Endothelial cell (in vitro differentiated cells): ENCODE measurements around the gene EFCAB6. TPM values are rescaled to one million over a fixed set of nuclear protein-coding genes. Genes with fewer than 3 reads are reported as not detected.

Experiments used
- DNase-seq: peaks from one replicate; pipeline ENCODE4 v3.0.0; 2021; ENCODE audit warnings: low spot score
- H3K27ac Mint-ChIP-seq: one replicate; pipeline ENCODE4 v1.8.0; 2021; ENCODE audit warnings: mixed read lengths, inconsistent platforms; ENCODE audit not compliant: unreplicated experiment
- H3K27me3 Mint-ChIP-seq: one replicate; pipeline ENCODE4 v1.8.0; 2021; ENCODE audit warnings: mild to moderate bottlenecking, moderate library complexity, mixed read lengths, inconsistent platforms; ENCODE audit not compliant: unreplicated experiment
- H3K36me3 Mint-ChIP-seq: one replicate; pipeline ENCODE4 v1.8.0; 2021; ENCODE audit warnings: mild to moderate bottlenecking, low read depth, mixed read lengths, inconsistent platforms; ENCODE audit not compliant: unreplicated experiment
- H3K4me1 Mint-ChIP-seq: one replicate; pipeline ENCODE4 v1.8.0; 2021; ENCODE audit warnings: mild to moderate bottlenecking, mixed read lengths, inconsistent platforms; ENCODE audit not compliant: unreplicated experiment
- H3K4me3 Mint-ChIP-seq: one replicate; pipeline ENCODE4 v1.8.0; 2021; ENCODE audit warnings: mild to moderate bottlenecking, mixed read lengths, inconsistent platforms; ENCODE audit not compliant: unreplicated experiment
- H3K9me3 Mint-ChIP-seq: one replicate; pipeline ENCODE4 v1.8.0; 2021; ENCODE audit warnings: mixed read lengths, inconsistent platforms; ENCODE audit not compliant: unreplicated experiment
- total RNA-seq: library from RNA; stranded (reverse); fragmentation: NEBNext Ultra II Directional; extraction: Animal tissue kit (Norgen Biotek cat#: 25700); gene quantifications from one replicate; pipeline ENCODE4 v1.2.1, GENCODE V29; 2021; ENCODE audit not compliant: unreplicated experiment
- TF ChIP-seq, protein P1 (sequence below): fragments of 200-600 bp; sonication (generic); IDR thresholded peaks from one replicate; pipeline ENCODE4 v1.5.0; 2021; ENCODE audit warnings: antibody characterized with exemption; ENCODE audit not compliant: unreplicated experiment

Gene EFCAB6
- total RNA-seq, 1 donor from 2014 or later: 0.69 TPM

DNA sequence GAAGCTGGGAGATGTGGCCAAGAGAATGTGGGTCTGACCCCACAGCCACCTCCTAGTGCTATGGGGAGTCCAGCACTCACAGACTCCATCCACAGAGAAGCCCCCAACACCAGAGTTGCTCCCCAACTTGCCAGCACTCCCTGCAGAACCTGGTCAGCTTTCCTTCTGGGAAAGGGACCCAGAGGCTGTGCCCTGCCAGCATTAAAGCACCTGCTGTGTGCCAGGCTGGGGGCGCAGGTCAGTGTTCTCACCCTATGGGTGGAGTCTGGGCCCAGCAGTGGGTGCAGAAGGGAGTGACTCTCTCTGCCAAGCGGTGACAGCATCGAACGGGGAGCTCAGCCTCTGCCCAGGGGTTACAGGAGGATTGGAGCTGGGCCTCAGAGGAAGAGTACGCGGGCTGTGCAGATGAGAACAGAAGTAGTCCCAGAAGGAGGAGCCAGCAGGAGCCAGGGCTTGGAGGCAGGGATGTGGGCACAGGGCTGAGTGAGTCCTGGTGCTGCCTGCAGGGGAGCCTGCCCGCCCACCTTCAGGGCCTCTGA is 285.9 kb downstream of the EFCAB6 start:
- Mint-ChIP-seq H3K27ac (no peak overlapping the region), H3K36me3 (no peaks in the 10 kb centered on the region), H3K4me3 (no peak overlapping the region), H3K27me3 (peaks cover 2% of the 10 kb centered on the region), H3K9me3 (no peaks in the 10 kb centered on the region), H3K4me1 (no peaks in the 10 kb centered on the region)
- no peak for DNase-seq
- TF ChIP-seq, protein P1, sequence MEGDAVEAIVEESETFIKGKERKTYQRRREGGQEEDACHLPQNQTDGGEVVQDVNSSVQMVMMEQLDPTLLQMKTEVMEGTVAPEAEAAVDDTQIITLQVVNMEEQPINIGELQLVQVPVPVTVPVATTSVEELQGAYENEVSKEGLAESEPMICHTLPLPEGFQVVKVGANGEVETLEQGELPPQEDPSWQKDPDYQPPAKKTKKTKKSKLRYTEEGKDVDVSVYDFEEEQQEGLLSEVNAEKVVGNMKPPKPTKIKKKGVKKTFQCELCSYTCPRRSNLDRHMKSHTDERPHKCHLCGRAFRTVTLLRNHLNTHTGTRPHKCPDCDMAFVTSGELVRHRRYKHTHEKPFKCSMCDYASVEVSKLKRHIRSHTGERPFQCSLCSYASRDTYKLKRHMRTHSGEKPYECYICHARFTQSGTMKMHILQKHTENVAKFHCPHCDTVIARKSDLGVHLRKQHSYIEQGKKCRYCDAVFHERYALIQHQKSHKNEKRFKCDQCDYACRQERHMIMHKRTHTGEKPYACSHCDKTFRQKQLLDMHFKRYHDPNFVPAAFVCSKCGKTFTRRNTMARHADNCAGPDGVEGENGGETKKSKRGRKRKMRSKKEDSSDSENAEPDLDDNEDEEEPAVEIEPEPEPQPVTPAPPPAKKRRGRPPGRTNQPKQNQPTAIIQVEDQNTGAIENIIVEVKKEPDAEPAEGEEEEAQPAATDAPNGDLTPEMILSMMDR: no peak

DNA sequence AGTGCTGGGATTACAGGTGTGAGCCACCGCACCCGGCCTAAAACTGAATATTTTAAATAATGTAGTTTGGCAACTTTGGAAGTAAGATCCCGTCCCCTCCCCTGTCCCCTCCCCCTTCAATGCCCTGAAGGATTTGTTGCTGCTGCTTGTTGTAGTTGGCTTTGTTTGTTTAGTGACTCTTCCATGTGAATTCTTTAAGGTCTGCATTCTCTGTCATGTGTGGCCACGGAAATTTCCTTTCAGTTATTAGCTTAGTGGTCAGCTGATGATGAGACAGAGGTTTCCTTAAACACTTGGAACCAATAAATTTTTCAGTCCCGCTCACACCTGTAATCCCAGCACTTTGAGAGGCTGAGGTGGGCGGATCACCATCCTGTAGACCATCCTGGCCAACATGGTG is 290.4 kb downstream of the EFCAB6 start:
- peaks cover 3% of the 10 kb centered on the region for H3K27me3 Mint-ChIP-seq
- no peak overlapping the region for H3K27ac Mint-ChIP-seq
- no peaks in the 10 kb centered on the region for H3K36me3 Mint-ChIP-seq
- no peak overlapping the region for H3K4me3 Mint-ChIP-seq
- TF ChIP-seq, protein P1: no peak
- H3K4me1 Mint-ChIP-seq: no peaks in the 10 kb centered on the region
- no peak for DNase-seq
- no peaks in the 10 kb centered on the region for H3K9me3 Mint-ChIP-seq

DNA sequence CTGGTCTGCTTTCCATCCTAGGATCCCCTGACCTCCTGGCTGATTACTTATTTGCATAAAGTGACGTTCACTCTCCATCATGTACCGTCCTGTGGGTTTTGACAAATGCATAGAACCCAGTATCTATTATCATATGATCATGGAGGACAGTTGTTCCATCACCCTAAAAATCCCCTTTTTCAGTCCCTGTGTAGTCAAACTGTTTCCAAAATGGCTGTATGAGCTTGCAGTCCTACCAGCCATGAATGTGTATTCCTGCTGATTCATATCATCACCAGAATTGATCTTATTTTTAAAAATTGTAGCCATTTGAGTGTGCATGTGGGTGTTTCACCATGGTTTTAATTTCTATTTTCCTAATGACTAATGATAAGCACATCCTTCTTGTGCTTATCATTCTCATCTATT is 291.5 kb downstream of the EFCAB6 start:
- Mint-ChIP-seq H3K36me3 (no peaks in the 10 kb centered on the region), H3K4me1 (no peaks in the 10 kb centered on the region), H3K9me3 (no peaks in the 10 kb centered on the region), H3K27me3 (peaks cover 1% of the 10 kb centered on the region), H3K27ac (no peak overlapping the region), H3K4me3 (no peak overlapping the region)
- no peak for DNase-seq
- TF ChIP-seq, protein P1: no peak

DNA sequence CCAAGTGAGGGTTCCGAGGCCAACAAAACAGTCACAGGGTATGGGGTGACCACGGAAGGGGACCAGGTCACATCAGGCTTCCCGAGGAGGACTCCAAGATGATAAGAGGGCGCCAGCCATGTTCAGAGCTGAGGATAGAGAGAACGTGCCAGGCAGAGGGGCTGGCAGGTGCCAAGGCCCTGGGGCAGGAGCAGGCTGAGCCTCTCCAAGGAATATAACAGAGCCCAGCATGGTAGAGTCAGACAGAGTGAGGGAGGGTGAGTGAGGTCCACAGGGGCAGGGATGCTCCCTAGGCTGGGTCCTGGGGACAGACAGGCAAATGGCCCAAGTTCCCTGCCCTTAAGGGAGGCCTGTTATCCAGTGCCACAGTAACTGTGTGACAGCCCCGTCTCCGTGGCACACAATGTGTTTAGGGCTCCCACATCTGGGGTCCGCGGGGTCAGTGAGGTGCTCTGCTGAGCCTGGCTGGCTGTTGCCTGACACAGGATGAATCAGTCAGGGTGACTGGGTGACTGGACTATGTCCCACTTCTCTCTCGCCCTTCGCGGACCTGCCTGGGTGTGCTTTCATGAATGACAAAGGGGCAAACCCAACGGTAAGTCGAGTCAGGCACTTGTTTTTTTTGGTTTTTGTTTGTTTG is 295.0 kb downstream of the EFCAB6 start:
- Mint-ChIP-seq H3K27me3 (peaks cover 9% of the 10 kb centered on the region), H3K27ac (no peak overlapping the region), H3K4me1 (no peaks in the 10 kb centered on the region), H3K4me3 (no peak overlapping the region), H3K9me3 (no peaks in the 10 kb centered on the region), H3K36me3 (no peaks in the 10 kb centered on the region)
- TF ChIP-seq, protein P1: no peak
- no peak for DNase-seq

DNA sequence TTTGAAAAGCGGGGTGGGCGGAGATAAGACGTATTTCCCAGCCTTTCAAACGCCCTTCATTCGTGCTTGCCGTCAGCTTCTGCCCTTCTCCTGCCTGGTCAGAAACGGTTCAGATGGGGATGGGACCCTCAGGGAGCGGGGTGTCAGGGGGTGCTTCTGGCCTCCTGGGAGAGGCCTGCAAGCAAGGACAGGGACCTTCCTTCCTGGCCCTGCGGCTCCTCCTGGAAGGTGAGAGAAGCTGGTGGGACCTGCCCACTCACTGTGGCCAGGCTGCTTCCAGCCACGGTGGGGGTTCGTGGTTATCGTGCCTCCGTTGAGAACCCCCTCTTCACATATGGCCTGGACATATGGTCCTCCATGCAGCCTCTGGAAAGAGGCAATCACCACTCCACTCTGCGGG is 295.7 kb downstream of the EFCAB6 start:
- Mint-ChIP-seq H3K36me3 (no peaks in the 10 kb centered on the region), H3K4me3 (no peak overlapping the region), H3K4me1 (no peaks in the 10 kb centered on the region), H3K9me3 (no peaks in the 10 kb centered on the region), H3K27me3 (peaks cover 9% of the 10 kb centered on the region), H3K27ac (no peak overlapping the region)
- TF ChIP-seq, protein P1: no peak
- DNase-seq: no peak
